Activated gamma-delta T cell treated with Interleukin-2 at 50 U/mL for 16 hours (primary cell): ENCODE data around the gene SEC16B.

ENCODE experiments used
- DNase-seq: peaks from one replicate; pipeline ENCODE4 v3.0.0-alpha.2; 2020

SEC16B gene

GRCh38 chr1:177941976-177942375 lies 27.9 kb downstream of the SEC16B start:
- DNase-seq = no peak

- no peak for DNase-seq
Observed at GRCh38 chr1:177940682-177941081, 29.2 kb downstream of the SEC16B start.

- DNase-seq = no peak
Observed at GRCh38 chr1:177937931-177938330, 31.9 kb downstream of the SEC16B start.

- DNase-seq = no peak
Observed at GRCh38 chr1:177937174-177937770, 32.6 kb downstream of the SEC16B start.

GRCh38 chr1:177935638-177936415 lies 34.0 kb downstream of the SEC16B start:
- no peak for DNase-seq

GRCh38 chr1:177934927-177935326 lies 34.9 kb downstream of the SEC16B start:
- DNase-seq = no peak

- DNase-seq = no peak
Observed at GRCh38 chr1:177934461-177934860, 35.4 kb downstream of the SEC16B start.

GRCh38 chr1:177933881-177934280 lies 36.0 kb downstream of the SEC16B start:
- no peak for DNase-seq

GRCh38 chr1:177932123-177932522 lies 37.7 kb downstream of the SEC16B start:
- no peak for DNase-seq

- DNase-seq = no peak
Observed at GRCh38 chr1:177928952-177929351, 40.9 kb downstream of the SEC16B start.

GRCh38 chr1:177928194-177928593 lies 41.7 kb downstream of the SEC16B start:
- DNase-seq = no peak

GRCh38 chr1:177927021-177927596 lies 42.7 kb downstream of the SEC16B start:
- no peak for DNase-seq

- no peak for DNase-seq
Observed at GRCh38 chr1:177926201-177926600, 43.7 kb downstream of the SEC16B start.

GRCh38 chr1:177925006-177925405 lies 44.9 kb downstream of the SEC16B start:
- no peak for DNase-seq

GRCh38 chr1:177923441-177923840 lies 46.4 kb downstream of the SEC16B start:
- no peak for DNase-seq

- no peak for DNase-seq
Observed at GRCh38 chr1:177922209-177922608, 47.6 kb downstream of the SEC16B start.

GRCh38 chr1:177921590-177921989 lies 48.3 kb downstream of the SEC16B start:
- DNase-seq = no peak

GRCh38 chr1:177920091-177920490 lies 49.8 kb downstream of the SEC16B start:
- DNase-seq = no peak

- DNase-seq = no peak
Observed at GRCh38 chr1:177915641-177916040, 54.2 kb downstream of the SEC16B start.

- DNase-seq = no peak
Observed at GRCh38 chr1:177914603-177915002, 55.3 kb downstream of the SEC16B start.

GRCh38 chr1:177913762-177914540 lies 55.9 kb downstream of the SEC16B start:
- DNase-seq = no peak

- DNase-seq = no peak
Observed at GRCh38 chr1:177912991-177913390, 56.9 kb downstream of the SEC16B start.

GRCh38 chr1:177909416-177909815 lies 60.4 kb downstream of the SEC16B start:
- DNase-seq = no peak

GRCh38 chr1:177907000-177907399 lies 62.9 kb downstream of the SEC16B start:
- no peak for DNase-seq
